ELF-1 (cell line): ENCODE results near the gene PUSL1.
A peak's percentile ranks its signal among the peaks of the same experiment; 100 is the strongest.

Experiments used
- DNase-seq: peaks from one replicate; pipeline ENCODE4 v3.0.0-alpha.2; 2016; ENCODE audit warnings: low read depth, low spot score

Gene PUSL1, protein sequence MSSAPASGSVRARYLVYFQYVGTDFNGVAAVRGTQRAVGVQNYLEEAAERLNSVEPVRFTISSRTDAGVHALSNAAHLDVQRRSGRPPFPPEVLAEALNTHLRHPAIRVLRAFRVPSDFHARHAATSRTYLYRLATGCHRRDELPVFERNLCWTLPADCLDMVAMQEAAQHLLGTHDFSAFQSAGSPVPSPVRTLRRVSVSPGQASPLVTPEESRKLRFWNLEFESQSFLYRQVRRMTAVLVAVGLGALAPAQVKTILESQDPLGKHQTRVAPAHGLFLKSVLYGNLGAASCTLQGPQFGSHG

DNA sequence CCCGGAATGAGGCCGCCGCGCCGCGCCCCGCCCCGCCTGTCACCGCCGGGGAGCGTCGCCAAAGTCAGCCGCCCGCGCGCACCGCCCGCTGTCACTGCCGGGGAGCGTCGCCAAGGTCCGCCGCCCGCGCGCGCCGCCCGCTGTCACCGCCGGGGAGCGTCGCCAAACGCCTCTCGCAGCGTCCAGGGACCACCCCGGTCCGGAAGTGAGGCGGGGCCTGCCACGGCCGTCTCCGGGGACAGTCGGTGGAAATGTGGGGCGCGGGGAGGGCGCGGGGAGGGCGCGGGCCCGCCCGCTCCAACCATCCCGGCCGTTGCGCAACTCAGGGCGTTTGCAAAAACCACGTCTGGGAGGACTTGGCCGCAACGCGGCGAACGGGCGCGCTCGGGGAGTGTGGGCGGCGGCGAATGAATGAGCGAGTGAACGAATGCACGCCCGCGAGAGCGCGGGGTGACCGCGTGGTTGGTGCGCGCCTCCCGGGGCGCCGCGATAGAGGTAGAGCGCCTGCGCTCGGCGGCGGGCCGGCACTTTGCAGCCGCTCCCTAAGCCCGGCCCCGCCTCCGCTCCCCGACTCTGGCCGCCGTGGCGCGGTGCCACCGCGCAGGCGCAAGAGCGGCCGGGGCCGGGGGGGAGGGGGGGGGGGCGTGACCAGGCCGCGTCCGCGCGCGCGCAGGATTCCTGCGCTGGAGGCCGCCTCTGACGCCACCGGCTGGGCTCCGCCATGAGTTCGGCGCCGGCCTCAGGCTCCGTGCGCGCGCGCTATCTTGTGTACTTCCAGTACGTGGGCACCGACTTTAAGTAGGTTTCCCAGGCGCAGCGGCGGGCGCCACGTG lies at the start of gene PUSL1, which contains the start of gene ACAP3:
Gene PUSL1, plus strand, starts transcription at position 675 of the 833 bp plus-strand sequence. Its CDS starts 47 bp downstream, at position 722.
Gene ACAP3, minus strand, starts transcription at position 8 of the 833 bp plus-strand sequence. CDS start 115 bp downstream, outside the sequence.
- peak; percentile 89 for DNase-seq

DNA sequence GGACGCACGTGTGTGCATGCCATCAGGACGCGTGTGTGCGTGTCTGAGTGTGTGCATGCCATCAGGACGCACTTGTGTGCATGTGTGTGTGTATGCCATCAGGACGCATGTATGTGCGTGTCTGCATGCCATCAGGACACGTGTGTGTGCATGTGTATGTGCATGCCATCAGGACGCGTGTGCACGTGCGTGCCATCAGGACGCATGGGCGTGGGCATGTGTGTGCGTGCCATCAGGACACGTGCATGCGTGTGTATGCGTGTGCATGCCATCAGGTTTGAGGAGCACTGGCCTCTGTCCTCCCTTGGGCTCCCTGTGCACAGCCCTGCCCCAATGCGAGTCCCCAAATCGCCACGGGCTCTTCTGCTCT lies 49.3 kb upstream of the PUSL1 start:
- no peak for DNase-seq

DNA sequence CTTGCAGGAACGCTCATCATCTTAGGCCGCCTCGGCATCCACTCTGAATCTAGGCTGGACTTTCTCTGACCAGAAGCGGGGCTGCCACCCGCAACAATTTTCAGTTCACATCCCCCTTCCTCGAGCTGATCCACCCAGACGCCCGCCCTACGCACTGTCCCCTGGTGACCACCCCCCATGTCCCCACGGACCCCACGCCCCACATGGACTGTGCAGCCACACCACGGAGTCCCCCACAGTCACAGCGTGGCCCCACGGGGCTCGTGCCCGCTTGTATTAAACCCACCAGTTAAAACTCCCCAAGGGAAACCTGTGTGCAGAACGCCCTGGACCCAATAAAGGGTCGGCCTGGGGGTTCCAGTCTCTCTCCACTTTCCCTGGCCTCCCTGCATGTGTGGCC lies 48.9 kb upstream of the PUSL1 start:
- DNase-seq: no peak

DNA sequence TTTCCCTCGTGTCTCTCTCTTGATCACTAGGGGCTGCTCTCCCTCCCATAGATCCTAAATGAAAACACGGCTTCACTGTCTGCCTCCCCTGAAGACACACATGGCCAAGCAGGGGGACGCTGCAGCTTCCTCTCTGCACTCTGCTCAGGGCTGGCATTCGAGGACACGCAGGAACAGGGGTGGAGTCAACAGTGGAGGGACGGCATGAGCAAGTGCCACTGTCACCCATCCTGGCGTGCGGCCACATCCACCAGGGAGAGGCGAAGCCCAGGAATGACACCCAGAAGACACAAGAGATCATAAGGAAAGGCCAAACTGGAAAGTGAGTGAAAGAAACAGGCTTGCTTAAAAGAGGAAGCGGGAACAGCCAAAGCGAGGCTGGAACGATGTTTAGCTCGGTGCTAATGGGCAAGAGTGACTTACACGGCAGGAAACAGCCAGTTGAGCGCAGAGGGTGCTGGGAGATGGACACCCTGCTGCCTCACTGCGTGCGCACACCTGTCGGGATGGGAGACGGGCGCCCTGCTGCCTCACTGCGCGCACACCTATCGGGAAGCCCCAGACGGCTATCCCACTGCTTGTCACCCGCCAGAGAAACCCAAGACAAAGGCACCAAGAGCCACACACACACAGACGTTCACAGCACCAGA lies 48.3 kb upstream of the PUSL1 start:
- no peak for DNase-seq

DNA sequence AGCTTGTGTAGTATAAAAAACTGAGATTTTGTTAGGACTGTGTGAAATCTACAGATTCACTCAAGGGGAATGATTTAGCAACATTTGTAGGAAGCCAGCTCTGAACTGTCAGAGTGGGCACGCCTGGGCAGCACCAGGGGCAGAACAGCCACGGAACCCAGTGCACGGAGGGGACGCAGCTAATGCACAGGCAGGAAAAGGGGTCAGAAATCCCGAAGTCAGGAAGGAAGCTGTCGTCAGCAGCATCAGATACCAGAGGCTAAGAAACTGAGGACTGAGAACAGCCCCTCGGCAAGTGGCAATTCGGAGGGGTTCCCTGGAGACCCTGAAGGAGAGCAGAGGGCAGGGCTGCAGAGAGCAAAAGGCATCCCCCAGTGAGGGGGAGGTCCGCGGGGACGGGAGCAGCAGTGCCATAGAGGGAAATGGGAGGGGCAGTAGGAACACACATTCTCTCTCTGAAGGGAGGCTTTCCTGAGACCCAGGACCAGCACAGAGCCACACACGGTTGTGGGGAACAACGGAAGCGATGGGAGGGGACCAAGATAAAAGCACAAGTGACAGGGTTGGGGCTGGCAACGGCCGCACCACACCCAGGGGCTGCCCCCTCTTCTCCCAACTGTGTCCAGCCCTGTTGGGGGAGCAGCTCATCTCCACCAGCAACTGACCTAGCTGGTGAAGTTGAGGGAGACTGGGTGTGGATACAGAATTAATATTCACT lies 47.4 kb upstream of the PUSL1 start:
- no peak for DNase-seq

DNA sequence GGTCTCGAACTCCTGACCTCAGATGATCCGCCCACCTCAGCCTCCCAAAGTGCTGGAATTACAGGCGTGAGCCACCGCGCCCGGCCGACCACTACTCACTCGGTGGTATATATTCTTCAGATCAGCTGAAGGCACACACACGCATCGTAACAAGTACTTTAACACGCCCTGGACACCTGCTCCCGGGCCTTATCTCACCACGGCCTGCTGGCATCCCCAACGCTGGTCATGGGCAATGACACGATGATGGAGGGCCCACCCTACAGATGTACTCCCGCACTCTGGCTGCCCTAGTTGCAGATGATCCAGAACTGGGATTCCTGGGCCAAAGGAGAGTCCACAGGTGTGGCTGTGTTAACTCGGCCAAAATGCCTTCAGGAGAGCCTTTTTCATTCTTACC lies 46.3 kb upstream of the PUSL1 start:
- no peak for DNase-seq

DNA sequence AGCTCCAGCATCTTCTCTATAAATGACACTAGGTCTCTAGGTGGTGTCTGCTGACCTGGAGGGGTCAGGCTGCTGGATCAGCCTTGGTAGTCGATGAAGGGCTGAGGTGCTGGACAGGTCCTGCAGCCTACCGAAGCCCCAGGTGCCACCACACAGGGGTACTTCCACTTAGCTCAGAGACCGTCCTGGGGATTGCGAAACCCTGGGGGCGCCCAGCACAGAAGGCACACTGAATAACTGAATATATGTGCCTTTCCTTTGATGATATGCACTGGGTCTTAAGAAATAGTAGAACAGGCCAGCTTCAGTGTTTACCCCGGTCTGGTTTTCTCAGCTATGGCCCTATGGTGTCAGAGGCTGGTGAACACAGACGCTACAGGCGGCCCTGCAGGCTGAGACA lies 45.6 kb upstream of the PUSL1 start:
- DNase-seq: no peak

DNA sequence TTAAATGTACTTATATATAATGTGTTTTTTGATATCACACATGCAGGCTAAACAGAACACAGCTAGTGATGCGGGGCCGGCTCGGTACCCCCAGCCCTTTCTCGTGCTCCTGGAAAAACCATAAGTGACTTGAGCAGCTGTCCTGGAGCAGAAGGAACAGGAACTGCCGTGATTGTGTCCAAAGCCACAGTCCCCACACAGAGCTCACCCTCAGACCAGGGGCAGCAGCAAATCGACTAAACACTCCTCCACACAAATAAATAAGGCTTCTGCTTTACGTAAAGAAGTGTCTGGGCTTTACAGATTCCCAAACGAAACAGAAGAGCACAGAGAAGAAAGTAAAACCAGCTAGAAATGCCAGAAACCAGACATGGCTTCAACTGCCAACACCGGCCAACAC lies 44.4 kb upstream of the PUSL1 start:
- no peak for DNase-seq

DNA sequence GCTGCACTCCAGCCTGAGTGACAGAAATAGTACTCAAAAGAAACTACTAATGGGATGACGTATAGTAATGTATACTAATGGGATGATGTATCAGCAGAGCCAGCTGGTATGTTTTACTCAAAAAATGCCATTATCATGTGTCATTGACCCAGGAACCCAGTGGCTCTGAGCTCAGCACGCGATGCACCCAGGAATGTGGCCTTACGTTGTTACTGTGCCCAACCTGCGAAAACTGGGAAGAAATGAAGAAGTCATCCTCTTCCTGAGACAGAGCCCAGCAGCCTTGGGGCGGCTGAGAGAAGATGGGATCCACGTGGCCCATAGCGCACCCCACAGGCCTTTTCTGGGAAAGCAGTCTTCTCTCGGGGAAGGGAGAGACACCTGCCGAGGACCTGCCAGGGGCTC lies 43.5 kb upstream of the PUSL1 start:
- DNase-seq: peak; percentile 71

DNA sequence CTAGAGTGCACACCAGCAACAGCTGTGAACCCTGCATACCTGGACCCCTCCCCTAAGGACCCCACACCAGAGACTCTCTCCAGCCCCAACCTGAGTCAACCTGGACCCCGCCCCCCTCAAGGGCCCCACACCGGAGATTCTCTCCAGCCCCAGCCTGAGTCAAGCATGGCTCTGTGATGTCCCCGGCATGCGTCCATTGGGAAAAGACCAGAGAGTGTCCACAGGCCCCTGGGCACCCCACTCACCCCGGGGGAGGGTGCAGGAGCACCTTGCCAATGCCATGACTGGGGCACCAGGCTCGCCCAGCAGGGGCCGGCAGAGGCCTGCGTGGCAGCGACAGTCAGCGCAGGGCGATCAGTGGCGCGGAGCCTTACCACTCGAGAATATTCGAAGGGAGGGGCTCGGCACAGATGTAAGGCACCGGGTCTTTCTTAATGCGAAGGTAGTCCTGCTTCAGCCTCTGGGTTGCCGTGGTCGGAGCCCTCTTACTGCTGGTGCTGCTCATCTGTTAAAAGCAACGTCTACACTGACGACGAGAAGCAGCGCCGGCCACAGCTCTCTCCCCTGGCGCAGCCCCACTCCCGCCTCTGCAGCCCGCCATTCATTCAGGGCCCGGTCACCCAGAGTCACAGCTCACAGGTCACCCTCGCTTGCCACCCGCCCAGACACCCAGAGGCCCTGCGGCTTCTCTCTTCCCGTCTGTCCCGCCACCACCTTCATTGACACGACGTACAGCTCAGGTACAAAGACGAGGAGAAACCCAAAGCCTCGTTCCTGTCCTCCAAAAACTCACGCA lies 40.7 kb upstream of the PUSL1 start:
- DNase-seq: no peak

DNA sequence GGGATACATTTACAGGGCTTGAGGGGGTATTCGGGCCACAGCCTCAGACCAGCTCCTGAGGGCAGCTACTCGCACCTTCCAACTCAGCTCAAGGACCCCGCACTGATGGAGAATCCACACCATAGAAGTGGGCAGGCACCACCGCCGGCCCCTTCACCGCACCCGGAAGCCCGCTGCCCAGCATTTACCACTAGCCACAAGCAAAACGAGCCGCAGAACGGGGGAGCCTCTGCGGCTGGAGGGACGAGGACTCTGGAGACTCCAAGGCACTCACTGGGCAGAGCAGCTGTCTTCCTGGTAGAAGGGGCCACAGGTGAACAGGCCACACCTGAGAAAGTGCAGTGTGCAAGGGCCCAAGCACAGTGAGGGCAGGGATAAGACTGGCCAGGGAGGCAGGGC lies 40.1 kb upstream of the PUSL1 start:
- DNase-seq: no peak

DNA sequence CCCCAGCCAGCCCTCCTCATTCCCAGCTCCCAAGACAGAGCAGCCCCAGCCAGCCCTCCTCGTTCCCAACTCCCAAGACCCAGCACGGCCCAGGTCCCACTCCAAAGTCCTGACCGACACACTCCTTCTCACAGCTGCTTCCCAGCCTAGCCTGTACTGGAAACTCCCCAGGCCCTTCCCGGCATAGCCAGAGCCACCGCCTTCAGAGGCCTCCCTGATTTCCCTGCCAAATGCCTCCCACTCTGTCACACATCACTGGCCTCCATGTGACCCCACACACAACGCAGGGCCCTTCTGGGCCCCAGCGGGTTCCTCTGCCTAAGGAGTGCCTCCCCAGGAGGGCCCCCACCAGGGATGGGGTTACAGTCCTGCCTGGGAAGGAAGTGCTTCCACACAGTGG lies 37.6 kb upstream of the PUSL1 start:
- no peak for DNase-seq

DNA sequence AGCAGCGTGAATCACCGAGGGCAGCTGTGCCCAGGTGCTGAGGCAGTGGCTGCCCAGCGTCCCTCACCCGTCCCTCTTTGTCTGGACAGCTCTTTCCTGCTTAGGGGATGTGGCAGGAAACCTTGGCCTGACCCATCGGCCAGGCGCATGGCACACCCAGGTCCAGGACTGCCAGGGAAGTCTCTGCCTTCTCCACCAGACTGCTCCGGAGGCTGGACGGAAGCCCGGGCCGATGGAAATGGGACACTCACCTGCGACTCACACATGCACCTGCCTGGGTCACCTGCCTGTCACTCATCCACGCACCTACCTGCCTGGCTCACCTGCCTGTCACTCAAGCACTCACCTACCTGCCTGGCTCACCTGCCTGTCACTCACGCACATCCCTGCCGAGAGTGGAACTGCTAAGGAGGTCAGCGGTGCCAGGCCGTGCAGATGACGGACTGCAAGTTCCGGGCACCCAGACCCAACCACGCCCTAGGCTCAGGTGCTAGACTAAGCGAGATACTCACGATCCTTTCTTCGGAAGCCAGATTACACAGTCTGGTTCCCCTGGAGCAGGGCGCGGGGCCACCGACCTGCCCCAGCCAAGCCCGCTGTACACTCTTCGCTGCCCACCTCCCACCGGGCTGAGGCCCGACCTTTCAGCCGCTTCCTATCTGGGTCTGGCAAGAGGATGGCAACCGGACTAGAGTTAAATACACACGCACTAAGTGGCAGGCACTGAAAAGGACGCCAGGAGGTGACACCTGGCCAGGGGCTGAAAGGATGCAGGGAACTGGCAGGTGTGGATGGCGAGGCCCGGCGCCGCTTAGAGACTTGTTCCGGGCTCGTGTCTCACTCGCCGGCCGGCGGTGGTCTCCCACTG lies 35.8 kb upstream of the PUSL1 start:
- no peak for DNase-seq

DNA sequence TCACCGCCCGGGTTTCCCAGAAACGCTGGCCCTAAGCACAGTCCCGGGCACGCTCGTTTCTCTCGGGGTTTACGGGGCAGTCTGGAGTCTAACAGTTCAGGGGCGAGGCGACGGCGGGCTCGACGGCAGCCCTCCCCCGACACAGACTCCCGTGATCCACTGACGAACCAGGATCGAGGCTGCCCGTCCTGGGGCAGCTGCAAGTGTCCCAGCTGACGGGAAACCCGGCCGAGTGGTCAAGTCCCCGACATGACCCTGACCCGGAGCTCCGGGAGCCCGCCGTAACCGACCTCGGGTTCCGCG lies 35.2 kb upstream of the PUSL1 start:
- no peak for DNase-seq

DNA sequence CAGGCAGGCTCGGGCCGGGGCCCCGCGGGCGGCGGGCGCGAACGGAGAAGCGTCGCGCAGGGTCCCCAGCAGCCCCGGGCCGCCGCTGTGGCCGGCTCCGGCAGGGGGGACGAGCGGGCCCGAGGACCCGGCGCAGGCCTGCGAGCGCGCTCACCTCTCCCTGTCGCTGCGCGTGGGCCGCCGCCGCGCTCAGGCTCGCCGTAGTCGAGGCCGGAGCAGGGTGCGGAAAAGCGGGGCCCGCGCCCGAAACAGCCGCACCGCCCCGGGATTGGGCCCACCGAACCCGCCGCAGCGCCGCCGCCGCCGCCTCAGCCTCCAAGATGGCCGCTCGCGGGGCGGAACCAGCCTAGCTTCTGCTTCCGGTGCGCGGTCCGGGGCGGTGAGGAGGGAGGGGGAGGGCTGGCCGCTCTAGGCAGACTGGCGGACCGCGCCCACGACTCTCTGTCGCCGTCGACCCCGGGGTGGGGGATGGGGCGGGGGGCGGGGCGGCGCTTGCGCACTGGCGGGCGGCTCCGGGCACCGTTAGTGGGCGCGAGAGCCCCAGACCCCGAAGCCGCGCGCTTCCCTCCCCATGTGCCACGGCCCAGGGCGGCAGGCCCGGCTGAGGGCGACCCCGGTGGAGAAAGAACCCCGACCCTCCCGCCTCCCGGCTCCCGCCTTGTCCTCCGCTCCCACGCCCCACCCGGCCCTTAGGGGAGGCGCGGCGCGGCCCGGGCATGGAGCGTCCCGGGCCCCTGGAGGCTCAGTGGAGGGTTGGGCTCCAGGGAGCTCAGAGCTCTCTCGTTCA lies 34.7 kb upstream of the PUSL1 start, which contains the start of gene UBE2J2:
Gene UBE2J2, minus strand, starts transcription at position 343 of the 787 bp plus-strand sequence. CDS start 5,862 bp downstream, outside the sequence.
- peak; percentile 86 for DNase-seq

DNA sequence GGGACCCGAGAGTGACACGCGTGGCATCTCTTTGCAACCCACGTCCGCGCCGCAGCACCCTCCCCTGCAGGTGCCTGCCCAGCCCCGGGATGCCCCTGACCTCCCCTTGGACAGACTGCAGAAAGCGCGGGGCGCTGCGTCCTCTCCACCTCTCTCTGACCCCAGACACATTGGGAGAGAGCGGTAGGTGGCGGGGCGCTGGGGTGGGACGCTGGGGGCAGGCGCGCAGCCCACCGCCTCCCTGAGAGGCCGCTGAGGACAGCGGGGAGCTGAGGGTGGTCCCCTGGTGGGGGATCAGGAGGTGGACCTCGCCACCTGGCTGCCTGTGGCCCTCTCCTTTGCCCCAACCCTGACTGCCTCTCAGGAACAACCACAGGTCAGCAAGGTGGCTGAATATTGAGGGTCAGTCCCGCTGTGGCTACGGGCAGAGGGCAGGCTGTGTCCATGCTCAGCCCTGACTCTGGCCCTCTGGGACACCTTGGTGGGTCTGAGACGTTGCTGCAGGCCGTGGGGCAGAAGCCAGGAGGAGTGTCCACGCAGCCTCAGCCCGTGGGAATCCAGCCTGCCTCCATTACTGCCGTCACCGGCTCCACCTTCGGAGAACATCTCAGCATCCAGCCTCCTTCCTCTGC lies 34.0 kb upstream of the PUSL1 start:
- no peak for DNase-seq

DNA sequence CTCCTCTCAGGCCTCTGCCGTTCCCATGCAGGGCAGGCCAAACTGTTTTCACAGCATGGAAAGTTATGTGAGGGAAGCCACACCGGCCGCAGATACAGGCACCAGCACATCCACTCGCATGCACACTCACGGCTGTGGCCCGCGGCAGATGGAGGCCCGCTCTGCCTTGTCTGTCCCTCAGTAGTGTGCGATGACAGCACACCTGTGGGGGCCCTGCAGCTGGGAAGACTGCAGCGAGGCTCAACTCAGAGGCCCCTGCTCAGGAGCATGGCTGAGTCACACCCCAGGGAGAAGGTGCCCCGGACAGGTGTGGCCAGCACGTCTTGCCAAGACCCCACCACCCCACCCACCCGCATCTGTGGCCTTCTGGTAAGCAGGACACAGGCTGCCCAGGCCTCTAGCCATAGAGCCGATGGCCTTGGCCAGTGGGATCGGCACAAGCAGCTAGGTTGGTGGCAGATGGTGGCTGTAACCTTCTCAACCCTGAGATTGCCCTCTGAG lies 33.4 kb upstream of the PUSL1 start:
- DNase-seq: no peak

DNA sequence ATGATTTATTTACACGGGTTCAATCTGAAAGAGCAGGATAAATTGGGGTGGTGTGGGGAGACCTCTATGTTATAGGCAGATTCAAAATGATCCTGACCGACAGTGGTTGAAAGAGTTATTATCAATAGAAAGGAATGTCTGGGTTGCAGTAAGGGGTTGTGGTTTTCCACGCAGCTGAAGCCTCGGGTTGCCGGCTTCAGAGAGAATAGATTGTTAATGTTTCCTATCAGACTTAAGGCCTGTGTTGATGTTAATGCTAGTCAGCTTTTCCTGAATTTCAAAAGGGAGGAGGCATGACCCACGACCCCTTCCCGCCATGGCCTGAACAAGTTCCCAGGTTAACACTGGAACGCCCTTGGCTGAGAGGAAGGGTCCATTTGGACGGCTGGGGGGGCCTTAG lies 32.6 kb upstream of the PUSL1 start:
- DNase-seq: no peak

DNA sequence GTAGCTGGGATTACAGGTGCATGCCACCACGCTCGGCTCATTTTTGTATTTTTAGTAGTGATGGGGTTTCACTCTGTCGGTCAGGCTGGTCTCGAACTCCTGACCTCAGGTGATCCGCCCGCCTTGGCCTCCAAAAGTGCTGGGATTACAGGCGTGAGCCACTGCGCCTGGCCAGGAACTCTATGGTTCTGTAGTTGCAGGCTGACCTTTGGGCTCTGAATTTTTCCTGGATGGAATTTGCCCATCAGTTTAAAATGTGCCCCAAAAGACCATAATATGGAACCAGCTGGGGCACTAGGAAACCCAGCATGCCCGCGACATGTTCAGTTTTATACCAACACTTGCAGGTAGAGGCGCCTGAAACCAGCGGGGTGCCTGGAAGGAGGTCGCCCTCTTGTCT lies 29.8 kb upstream of the PUSL1 start:
- DNase-seq: no peak
